Measurements from ENCODE around the gene SEPTIN8. TPM values are rescaled to one million over a fixed set of nuclear protein-coding genes. Genes with fewer than 3 reads are reported as not detected.

The SEPTIN8 gene
- polyA plus RNA-seq, 4 donors: 14.6 to 38.8 (median 26.3) TPM

GRCh38 chr5:132729896-132730295 is 47.1 kb downstream of the SEPTIN8 start:
- no peaks in the 10 kb centered on the region for H3K27me3 ChIP-seq (ENCODE audit: control insufficient read depth in 3 of 3, insufficient read depth in 3 of 3, low read length in 3 of 3)
- H3K9me3 ChIP-seq (ENCODE audit: control insufficient read depth in 2 of 2, insufficient read depth in 1 of 2, low read depth in 1 of 2, low read length in 1 of 2): no peaks in the 10 kb centered on the region
- no peak for FAIRE-seq
- no peak for DNase-seq
- H3K4me3 ChIP-seq (ENCODE audit: low read depth in 1 of 3, low read length in 3 of 3): no peak overlapping the region
- H3K4me1 ChIP-seq (ENCODE audit: control insufficient read depth in 3 of 3, insufficient read depth in 2 of 3, low read depth in 1 of 3, low read length in 2 of 3): no peaks in the 10 kb centered on the region
- 95 to 96% (median 96%) methylated on average over 10 of the region's 10 CpGs for whole genome bisulfite sequencing, 3 donors
- peaks cover 0 to 7% (median 0%) of the 10 kb centered on the region in 3 donors for H3K36me3 ChIP-seq (ENCODE audit: control insufficient read depth in 3 of 3, insufficient read depth in 2 of 3, low read depth in 1 of 3, low read length in 3 of 3)
- no peak overlapping the region for H3K27ac ChIP-seq (ENCODE audit: low read depth in 1 of 3, low read length in 2 of 3)

DNA sequence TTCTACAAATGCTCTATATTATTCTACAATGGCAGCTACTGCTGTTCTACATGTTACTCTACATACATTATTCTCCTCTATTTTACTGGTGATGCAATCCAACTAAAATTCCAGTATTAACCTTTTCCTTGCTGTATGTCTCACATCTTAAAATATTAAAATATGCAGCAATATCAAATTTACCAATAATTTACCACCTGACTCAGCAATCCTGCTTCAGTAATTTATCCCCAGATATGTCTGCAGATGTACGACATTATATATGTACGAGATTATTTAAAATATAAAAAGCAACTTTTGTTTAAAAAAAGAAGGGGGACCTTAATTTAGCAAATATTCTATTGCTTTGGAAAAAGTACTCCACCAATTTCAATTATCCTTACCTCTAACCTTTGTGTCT is 51.3 kb downstream of the SEPTIN8 start:
- Histone ChIP-seq H3K27ac (ENCODE audit: low read depth in 1 of 3, low read length in 2 of 3) (no peak overlapping the region), H3K9me3 (ENCODE audit: control insufficient read depth in 2 of 2, insufficient read depth in 1 of 2, low read depth in 1 of 2, low read length in 1 of 2) (no peaks in the 10 kb centered on the region), H3K4me3 (ENCODE audit: low read depth in 1 of 3, low read length in 3 of 3) (no peak overlapping the region), H3K36me3 (ENCODE audit: control insufficient read depth in 3 of 3, insufficient read depth in 2 of 3, low read depth in 1 of 3, low read length in 3 of 3) (peaks cover 0 to 4% (median 0%) of the 10 kb centered on the region in 3 donors), H3K4me1 (ENCODE audit: control insufficient read depth in 3 of 3, insufficient read depth in 2 of 3, low read depth in 1 of 3, low read length in 2 of 3) (no peaks in the 10 kb centered on the region), H3K27me3 (ENCODE audit: control insufficient read depth in 3 of 3, insufficient read depth in 3 of 3, low read length in 3 of 3) (no peaks in the 10 kb centered on the region)
- 89 to 96% (median 96%) methylated on average over 2 of the region's 2 CpGs for WGBS, 3 donors
- no peak for FAIRE-seq
- DNase-seq: no peak

- 95 to 96% (median 95%) methylated on average over 5 of the region's 5 CpGs for WGBS, 3 donors
- FAIRE-seq: no peak
- DNase-seq: no peak
These were observed 58.3 kb downstream of the SEPTIN8 start for GRCh38 chr5:132718544-132719312.

GRCh38 chr5:132714456-132715307 is 62.4 kb downstream of the SEPTIN8 start:
- no peak overlapping the region for H3K4me3 ChIP-seq (ENCODE audit: low read depth in 1 of 3, low read length in 3 of 3)
- WGBS, 3 donors: 61 to 65% (median 61%) methylated on average over 11 of the region's 11 CpGs
- H3K4me1 ChIP-seq (ENCODE audit: control insufficient read depth in 3 of 3, insufficient read depth in 2 of 3, low read depth in 1 of 3, low read length in 2 of 3): no peaks in the 10 kb centered on the region
- FAIRE-seq (no peak), DNase-seq (peak; percentile 7 to 24)
- no peak overlapping the region for H3K27ac ChIP-seq (ENCODE audit: low read depth in 1 of 3, low read length in 2 of 3)
- H3K36me3 ChIP-seq (ENCODE audit: control insufficient read depth in 3 of 3, insufficient read depth in 2 of 3, low read depth in 1 of 3, low read length in 3 of 3): peaks cover 0 to 2% (median 0%) of the 10 kb centered on the region in 3 donors
- no peaks in the 10 kb centered on the region for H3K27me3 ChIP-seq (ENCODE audit: control insufficient read depth in 3 of 3, insufficient read depth in 3 of 3, low read length in 3 of 3)
- H3K9me3 ChIP-seq (ENCODE audit: control insufficient read depth in 2 of 2, insufficient read depth in 1 of 2, low read depth in 1 of 2, low read length in 1 of 2): no peaks in the 10 kb centered on the region

More at GRCh38 chr5:132718544-132719312, 58.3 kb downstream of the SEPTIN8 start:
- H3K36me3 ChIP-seq (ENCODE audit: control insufficient read depth in 3 of 3, insufficient read depth in 2 of 3, low read depth in 1 of 3, low read length in 3 of 3): peaks cover 0 to 5% (median 0%) of the 10 kb centered on the region in 3 donors
- no peaks in the 10 kb centered on the region for H3K4me1 ChIP-seq (ENCODE audit: control insufficient read depth in 3 of 3, insufficient read depth in 2 of 3, low read depth in 1 of 3, low read length in 2 of 3)
- no peak overlapping the region for H3K4me3 ChIP-seq (ENCODE audit: low read depth in 1 of 3, low read length in 3 of 3)
- H3K27me3 ChIP-seq (ENCODE audit: control insufficient read depth in 3 of 3, insufficient read depth in 3 of 3, low read length in 3 of 3): no peaks in the 10 kb centered on the region
- H3K27ac ChIP-seq (ENCODE audit: low read depth in 1 of 3, low read length in 2 of 3): no peak overlapping the region
- no peaks in the 10 kb centered on the region for H3K9me3 ChIP-seq (ENCODE audit: control insufficient read depth in 2 of 2, insufficient read depth in 1 of 2, low read depth in 1 of 2, low read length in 1 of 2)

DNA sequence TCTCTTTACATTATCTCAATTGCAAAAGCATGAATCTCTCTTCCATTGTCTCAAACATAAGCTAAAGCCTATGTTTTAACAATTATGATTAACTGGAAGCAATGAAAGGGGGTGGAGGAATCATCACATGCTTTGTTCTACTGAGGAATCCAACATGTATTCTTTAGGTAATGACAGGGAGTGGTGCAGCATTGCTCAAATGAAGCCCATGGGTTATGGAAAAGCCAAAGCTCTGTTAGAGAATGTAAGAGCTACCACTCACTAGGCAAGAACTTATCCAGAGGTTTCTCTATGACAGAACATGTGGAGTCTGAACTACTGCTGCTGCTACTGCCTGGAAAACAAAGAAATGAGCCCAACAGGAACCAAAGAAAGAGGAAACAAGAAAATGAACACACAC is 68.4 kb downstream of the SEPTIN8 start:
- no peaks in the 10 kb centered on the region for H3K4me1 ChIP-seq (ENCODE audit: control insufficient read depth in 3 of 3, insufficient read depth in 2 of 3, low read depth in 1 of 3, low read length in 2 of 3)
- H3K27ac ChIP-seq (ENCODE audit: low read depth in 1 of 3, low read length in 2 of 3): no peak overlapping the region
- no peak for DNase-seq
- no peaks in the 10 kb centered on the region for H3K27me3 ChIP-seq (ENCODE audit: control insufficient read depth in 3 of 3, insufficient read depth in 3 of 3, low read length in 3 of 3)
- no peak overlapping the region for H3K4me3 ChIP-seq (ENCODE audit: low read depth in 1 of 3, low read length in 3 of 3)
- no peaks in the 10 kb centered on the region for H3K36me3 ChIP-seq (ENCODE audit: control insufficient read depth in 3 of 3, insufficient read depth in 2 of 3, low read depth in 1 of 3, low read length in 3 of 3)
- no peaks in the 10 kb centered on the region for H3K9me3 ChIP-seq (ENCODE audit: control insufficient read depth in 2 of 2, insufficient read depth in 1 of 2, low read depth in 1 of 2, low read length in 1 of 2)
- no peak for FAIRE-seq

- H3K9me3 ChIP-seq (ENCODE audit: control insufficient read depth in 2 of 2, insufficient read depth in 1 of 2, low read depth in 1 of 2, low read length in 1 of 2): no peaks in the 10 kb centered on the region
- H3K27ac ChIP-seq (ENCODE audit: low read depth in 1 of 3, low read length in 2 of 3): no peak overlapping the region
- no peak for DNase-seq
- FAIRE-seq: no peak
- H3K4me1 ChIP-seq (ENCODE audit: control insufficient read depth in 3 of 3, insufficient read depth in 2 of 3, low read depth in 1 of 3, low read length in 2 of 3): no peaks in the 10 kb centered on the region
- 92 to 98% (median 96%) methylated on average over 1 of the region's 1 CpG for WGBS, 3 donors
- no peaks in the 10 kb centered on the region for H3K27me3 ChIP-seq (ENCODE audit: control insufficient read depth in 3 of 3, insufficient read depth in 3 of 3, low read length in 3 of 3)
- no peak overlapping the region for H3K4me3 ChIP-seq (ENCODE audit: low read depth in 1 of 3, low read length in 3 of 3)
- no peaks in the 10 kb centered on the region for H3K36me3 ChIP-seq (ENCODE audit: control insufficient read depth in 3 of 3, insufficient read depth in 2 of 3, low read depth in 1 of 3, low read length in 3 of 3)
These were observed 72.2 kb downstream of the SEPTIN8 start for GRCh38 chr5:132704875-132705274.

Other genes with a start within 250 kb of the SEPTIN8 start
- gene IL5, start 233.7 kb downstream of the SEPTIN8 start, polyA plus RNA-seq: under 1 TPM in 1 of 4 donors, not detected in 3; 0.43 TPM
- gene RAD50, start 220.3 kb downstream of the SEPTIN8 start, polyA plus RNA-seq: 10 to 100 TPM in 3 of 4 donors, 1 to 10 TPM in 1; 6.8 to 32.8 (median 11.0) TPM
- under 1 TPM in 1 of 4 donors, not detected in 3; 0.54 TPM for gene IL13, start 119.1 kb downstream of the SEPTIN8 start, polyA plus RNA-seq
- not detected for gene IL4, start 103.2 kb downstream of the SEPTIN8 start, polyA plus RNA-seq
- gene KIF3A, start 39.7 kb downstream of the SEPTIN8 start, polyA plus RNA-seq: 1 to 10 TPM in 3 of 4 donors, under 1 TPM in 1; 0.54 to 4.7 (median 2.7) TPM
- 1 to 10 TPM; 1.6 to 8.2 (median 5.0) TPM for gene CCNI2, start 29.8 kb downstream of the SEPTIN8 start, polyA plus RNA-seq
- gene SOWAHA, start 36.1 kb upstream of the SEPTIN8 start, polyA plus RNA-seq: 10 to 100 TPM; 25.6 to 75.4 (median 66.1) TPM
- 10 to 100 TPM in 3 of 4 donors, 1 to 10 TPM in 1; 9.2 to 72.2 (median 15.0) TPM for gene SHROOM1, start 53.4 kb upstream of the SEPTIN8 start, polyA plus RNA-seq
- gene GDF9, start 89.2 kb upstream of the SEPTIN8 start, polyA plus RNA-seq: under 1 TPM in 3 of 4 donors, not detected in 1; 0.32 to 0.67 (median 0.34) TPM
- 100 to 1,000 TPM; 225 to 872 (median 544) TPM for gene UQCRQ, start 89.4 kb upstream of the SEPTIN8 start, polyA plus RNA-seq
- 10 to 100 TPM in 1 of 4 donors, 1 to 10 TPM in 3; 2.2 to 12.3 (median 6.6) TPM for gene LEAP2, start 96.4 kb upstream of the SEPTIN8 start, polyA plus RNA-seq
- 10 to 100 TPM in 2 of 4 donors, 1 to 10 TPM in 2; 7.0 to 45.7 (median 10.2) TPM for gene AFF4, start 186.4 kb upstream of the SEPTIN8 start, polyA plus RNA-seq
- gene ZCCHC10, start 249.3 kb upstream of the SEPTIN8 start, polyA plus RNA-seq: 10 to 100 TPM; 24.4 to 39.7 (median 27.4) TPM

Measured in small intestine (tissue), 7 donors.